Tibial artery (tissue), 4 donors: ENCODE results near the gene CYP2U1.
"Not testable (repeated sequence)": the region's sequence is repeated elsewhere in the genome, so short reads cannot be mapped to it uniquely, and the experiment has no call there.

Experiments
- DNase-seq, 2 donors: peaks; one replicate each; pipeline ENCODE4 v3.0.0-alpha.2; 2019
- H3K27ac ChIP-seq, 2 donors: fragments of 200-600 bp; sonication (generic) in 1 of 2; 1 replicate in 1 of 2; 2 replicates in 1 of 2; pipeline ENCODE4 v1.5.1; 2018 to 2019; ENCODE audit warnings: mild to moderate bottlenecking in 1 of 2
- H3K27me3 ChIP-seq, 2 donors: fragments of 200-600 bp; sonication (generic) in 1 of 2; one replicate each; pipeline versions ENCODE4 v1.5.1 to v1.6.0; 2016 to 2019
- H3K36me3 ChIP-seq, 3 donors: fragments of 200-600 bp; sonication (generic) in 2 of 3; one replicate each; pipeline ENCODE4 v1.5.1; 2016 to 2019; ENCODE audit warnings: mild to moderate bottlenecking in 2 of 3
- H3K4me1 ChIP-seq, 4 donors: fragments of 200-600 bp; sonication (generic) in 2 of 4; 1 replicate in 3 of 4; 2 replicates in 1 of 4; pipeline ENCODE4 v1.5.1; 2016 to 2019
- H3K4me3 ChIP-seq, 2 donors: fragments of 200-600 bp; sonication (generic) in 1 of 2; 1 replicate in 1 of 2; 2 replicates in 1 of 2; pipeline ENCODE4 v1.5.1; 2018 to 2019; ENCODE audit warnings: mild to moderate bottlenecking in 2 of 2
- H3K9me3 ChIP-seq, 3 donors: fragments of 200-600 bp; sonication (generic) in 1 of 3; one replicate each; pipeline ENCODE4 v1.5.1; 2016 to 2019
- CTCF ChIP-seq, 2 experiments: fragments of 200-600 bp in 1 of 2; fragments of 450-650 bp in 1 of 2; IDR thresholded peaks; one replicate each; pipeline ENCODE4 v1.5.1; 2017 to 2019; ENCODE audit warnings: antibody characterized with exemption in 2 of 2, mild to moderate bottlenecking in 1 of 2, moderate library complexity in 1 of 2
- intact Hi-C: fragments of 100-400 bp; cut with DNase I; formaldehyde crosslinking; loops from one replicate; pipeline ENCODE4 v1.15.0; 2023; ENCODE audit warnings: low total_unique reads

Gene CYP2U1

GRCh38 chr4:107900067-107900466, 31.3 kb upstream of the CYP2U1 start:
- TF ChIP-seq CTCF (IDR thresholded peaks at IDR 0.05), result no peak
- DNase-seq, result no peak
- Histone ChIP-seq H3K27ac (no peak overlapping the region), H3K27me3 (no peaks in the 10 kb centered on the region), H3K4me1 (peaks cover 0 to 30% (median 13%) of the 10 kb centered on the region in 4 donors), H3K9me3 (no peaks in the 10 kb centered on the region), H3K4me3 (no peak overlapping the region), H3K36me3 (peaks cover 0 to 8% (median 0%) of the 10 kb centered on the region in 3 donors)
- intact Hi-C loops, result no loop called here

- DNase-seq, result no peak
- Histone ChIP-seq H3K4me3 (no peak overlapping the region), H3K9me3 (no peaks in the 10 kb centered on the region), H3K27me3 (no peaks in the 10 kb centered on the region), H3K27ac (no peak overlapping the region), H3K36me3 (peaks cover 0 to 8% (median 0%) of the 10 kb centered on the region in 3 donors), H3K4me1 (peaks cover 0 to 26% (median 13%) of the 10 kb centered on the region in 4 donors)
- intact Hi-C loops, result no loop called here
- no peak for TF ChIP-seq CTCF (IDR thresholded peaks at IDR 0.05)
Observed at GRCh38 chr4:107900508-107900907, 30.8 kb upstream of the CYP2U1 start.

GRCh38 chr4:107901213-107901934, 30.0 kb upstream of the CYP2U1 start:
- Histone ChIP-seq H3K36me3 (peaks cover 0 to 8% (median 0%) of the 10 kb centered on the region in 3 donors), H3K27ac (no peak overlapping the region), H3K4me1 (peaks cover 0 to 18% (median 7%) of the 10 kb centered on the region in 4 donors), H3K9me3 (no peaks in the 10 kb centered on the region), H3K4me3 (no peak overlapping the region), H3K27me3 (no peaks in the 10 kb centered on the region)
- TF ChIP-seq CTCF (IDR thresholded peaks at IDR 0.05), result no peak
- DNase-seq, result no peak
- intact Hi-C loops, result no loop called here

- Histone ChIP-seq H3K4me3 (no peak overlapping the region), H3K4me1 (peaks cover 0 to 4% (median 1%) of the 10 kb centered on the region in 4 donors), H3K27me3 (no peaks in the 10 kb centered on the region), H3K27ac (no peak overlapping the region), H3K9me3 (no peaks in the 10 kb centered on the region), H3K36me3 (peaks cover 0 to 8% (median 0%) of the 10 kb centered on the region in 3 donors)
- intact Hi-C loops, result no loop called here
- DNase-seq, result no peak
- TF ChIP-seq CTCF (IDR thresholded peaks at IDR 0.05), result no peak
Observed at GRCh38 chr4:107902715-107903114, 28.6 kb upstream of the CYP2U1 start.

DNA sequence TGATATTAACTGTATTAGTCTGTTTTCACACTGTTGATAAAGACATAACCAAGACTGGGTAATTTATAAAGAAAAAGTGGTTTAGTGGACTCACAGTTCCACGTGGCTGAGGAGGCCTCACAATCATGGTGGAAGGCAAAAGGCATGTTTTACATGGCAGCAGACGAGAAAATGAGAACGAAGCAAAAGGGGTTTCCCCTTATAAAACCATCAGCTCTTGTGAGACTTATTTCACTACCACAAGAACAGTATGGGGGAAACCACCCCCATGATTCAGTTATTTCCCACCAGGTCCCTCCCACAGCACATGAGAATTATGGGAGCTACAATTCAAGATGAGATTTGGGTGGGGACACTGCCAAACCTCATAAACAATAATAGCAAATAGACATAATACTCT, 26.3 kb upstream of the CYP2U1 start:
- H3K4me3 ChIP-seq, H3K27me3 ChIP-seq, DNase-seq, H3K9me3 ChIP-seq, H3K27ac ChIP-seq, intact Hi-C loops, H3K4me1 ChIP-seq: not testable (repeated sequence)
- peaks cover 8 to 21% (median 14%) of the 10 kb centered on the region in 3 donors for H3K36me3 ChIP-seq

DNA sequence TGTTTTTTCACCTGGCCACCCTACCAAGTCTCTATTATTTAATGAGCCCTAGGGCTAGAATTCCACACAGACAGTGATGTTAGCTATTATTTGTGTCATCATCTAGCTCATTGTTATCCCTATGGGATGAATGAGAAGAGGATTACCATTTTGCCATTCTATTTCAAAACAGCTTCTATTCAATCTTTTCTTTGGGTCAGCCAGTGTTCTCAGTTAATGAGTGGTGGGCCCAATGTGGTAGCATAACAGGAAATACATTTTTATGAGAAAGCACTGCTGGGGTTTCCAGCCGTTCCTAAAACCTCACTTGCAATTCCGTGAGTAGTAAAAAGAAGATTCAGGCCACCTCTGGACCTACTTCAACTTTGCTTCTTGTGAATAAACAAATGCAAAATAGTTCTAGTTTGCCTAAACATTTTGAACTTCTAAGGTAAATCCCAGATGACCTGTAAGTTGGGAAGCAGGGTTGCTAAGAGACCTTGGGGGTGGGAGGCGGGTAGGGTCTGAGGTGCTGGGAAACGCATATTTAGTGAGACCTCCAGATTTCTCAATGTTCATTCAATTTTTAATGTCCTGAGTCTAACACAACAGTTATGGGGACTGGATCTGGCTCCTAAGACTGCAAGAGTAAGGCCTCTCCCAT, 24.8 kb upstream of the CYP2U1 start:
- TF ChIP-seq CTCF (IDR thresholded peaks at IDR 0.05), result no peak
- intact Hi-C loops, result no loop called here
- DNase-seq, result no peak
- Histone ChIP-seq H3K36me3 (peaks cover 8 to 29% (median 14%) of the 10 kb centered on the region in 3 donors), H3K4me1 (no peaks in the 10 kb centered on the region), H3K9me3 (no peaks in the 10 kb centered on the region), H3K4me3 (no peak overlapping the region), H3K27ac (no peak overlapping the region), H3K27me3 (no peaks in the 10 kb centered on the region)
